ENCODE data around the gene C19orf25. TPM values are rescaled to one million over a fixed set of nuclear protein-coding genes. Genes with fewer than 3 reads are reported as not detected.

The C19orf25 gene
- total and polyA plus RNA-seq, 2 of the 13 experiments (the other 11 are each of a cell fraction or from before 2014, with no cell fraction given), result 14.2 to 32.4 TPM

- H3K27me3 ChIP-seq (ENCODE audit: control insufficient read depth in 1 of 2, insufficient read depth in 2 of 2, low read length in 2 of 2), result no peaks in the 10 kb centered on the region
- no peak for DNase-seq (ENCODE audit: low spot score)
- POLR2A ChIA-PET, result interaction anchor here (2.7 kb wide), 1 partner anchor 9 kb away, joined by 29 read pairs; the partner anchor contains the start of gene REEP6
- no TSS peak for BruUV-seq (replicated peaks)
- peaks cover 4% of the 10 kb centered on the region for H3K79me2 ChIP-seq (ENCODE audit: insufficient read depth, low read length)
- no peak for FAIRE-seq
- in situ Hi-C loops (cut with HindIII; ENCODE audit: extremely low pct_ligation_motif_present, low pct_unique_long_range_greater_than_20kb) (no loop called here), intact Hi-C loops (cut with micrococcal nuclease; ENCODE audit: unreplicated experiment) (no loop called here)
- no peak overlapping the region for H3K4me2 ChIP-seq (ENCODE audit: low read depth, low read length)
- WGBS (ENCODE audit: low lambda C conversion rate), result 94% methylated on average over 34 of the region's 77 CpGs
- H3K9ac ChIP-seq (ENCODE audit: insufficient read depth, low read depth, low read length), result no peak overlapping the region
- no peaks in the 10 kb centered on the region for H3K9me3 ChIP-seq (ENCODE audit: low read length)
- H3K4me3 ChIP-seq (replicated peaks in 1 of 3; ENCODE audit: insufficient read depth in 1 of 3, low read depth in 2 of 3, low read length in 3 of 3), result no peak overlapping the region
- TF ChIP-seq HNF4A (CRISPR knock-in tag; IDR thresholded peaks at IDR 0.05) (no peak), ZBTB33 (CRISPR knock-in tag; IDR thresholded peaks at IDR 0.05) (peak; percentile 81; the same call in 1 of the 2 replicates)
- no peaks in the 10 kb centered on the region for H3K36me3 ChIP-seq (replicated peaks in 1 of 2; ENCODE audit: control insufficient read depth in 1 of 2, insufficient read depth in 2 of 2, low read length in 2 of 2)
- peaks cover 33% of the 10 kb centered on the region for H3K4me1 ChIP-seq (ENCODE audit: insufficient read depth, low read length)
- no peak for ATAC-seq
- no peak overlapping the region for H2AFZ ChIP-seq (ENCODE audit: low read length)
- 0 out of 2 replicates have a peak, but pooled peaks cover 3% of the 10 kb centered on the region for H4K20me1 ChIP-seq (ENCODE audit: insufficient read depth, low read length)
- CTCF ChIA-PET (ENCODE audit: low intra/inter-chr PET ratio, low total read pairs), result no interaction called here
- H3K27ac ChIP-seq (ENCODE audit: extremely low read length, insufficient read depth, low read length), result no peak overlapping the region
Measured at GRCh38 chr19:1483131-1483978, 4.3 kb upstream of the C19orf25 start.

- H3K4me1 ChIP-seq (ENCODE audit: insufficient read depth, low read length), result peaks cover 40% of the 10 kb centered on the region
- ChIA-PET POLR2A (interaction anchor here (2.7 kb wide), 1 partner anchor 9 kb away, joined by 29 read pairs; the partner anchor contains the start of gene REEP6), CTCF (ENCODE audit: low intra/inter-chr PET ratio, low total read pairs) (no interaction called here)
- no peaks in the 10 kb centered on the region for H3K9me3 ChIP-seq (ENCODE audit: low read length)
- FAIRE-seq, result no peak
- no TSS peak for BruUV-seq (replicated peaks)
- DNase-seq (ENCODE audit: low spot score), result peak; percentile 35
- no peak overlapping the region for H3K9ac ChIP-seq (ENCODE audit: insufficient read depth, low read depth, low read length)
- H3K79me2 ChIP-seq (ENCODE audit: insufficient read depth, low read length), result peaks cover 9% of the 10 kb centered on the region
- no peak for ATAC-seq
- in situ Hi-C loops (cut with HindIII; ENCODE audit: extremely low pct_ligation_motif_present, low pct_unique_long_range_greater_than_20kb) (no loop called here), intact Hi-C loops (cut with micrococcal nuclease; ENCODE audit: unreplicated experiment) (no loop called here)
- H3K27me3 ChIP-seq (ENCODE audit: control insufficient read depth in 1 of 2, insufficient read depth in 2 of 2, low read length in 2 of 2), result no peaks in the 10 kb centered on the region
- no peak overlapping the region for H2AFZ ChIP-seq (ENCODE audit: low read length)
- 0 out of 2 replicates have a peak, but pooled peaks cover 3% of the 10 kb centered on the region for H4K20me1 ChIP-seq (ENCODE audit: insufficient read depth, low read length)
- no peak overlapping the region for H3K4me3 ChIP-seq (replicated peaks in 1 of 3; ENCODE audit: insufficient read depth in 1 of 3, low read depth in 2 of 3, low read length in 3 of 3)
- H3K4me2 ChIP-seq (ENCODE audit: low read depth, low read length), result no peak overlapping the region
- 92% methylated on average over 26 of the region's 37 CpGs for WGBS (ENCODE audit: low lambda C conversion rate)
- no peaks in the 10 kb centered on the region for H3K36me3 ChIP-seq (replicated peaks in 1 of 2; ENCODE audit: control insufficient read depth in 1 of 2, insufficient read depth in 2 of 2, low read length in 2 of 2)
- H3K27ac ChIP-seq (ENCODE audit: extremely low read length, insufficient read depth, low read length), result peak overlapping the region; percentile 40
- 0 out of 2 replicates have a peak, but pooled peaks have one; percentile 52 for TF ChIP-seq ADNP (CRISPR knock-in tag; IDR thresholded peaks at IDR 0.05)
- TF ChIP-seq ZSCAN12 (CRISPR knock-in tag; IDR thresholded peaks at IDR 0.05), result no peak
- TF ChIP-seq ZBTB7A (CRISPR knock-in tag; IDR thresholded peaks at IDR 0.05), result 0 out of 2 replicates have a peak, but pooled peaks have one; percentile 16
- peak; percentile 52; the same call in 1 of the 2 replicates for TF ChIP-seq SP4 (CRISPR knock-in tag; IDR thresholded peaks at IDR 0.05)
- TF ChIP-seq ZBTB33 (CRISPR knock-in tag; IDR thresholded peaks at IDR 0.05), result peak; percentile 98
- no peak for TF ChIP-seq GMEB2 (CRISPR knock-in tag; IDR thresholded peaks at IDR 0.05; ENCODE audit: low read depth)
- no peak for TF ChIP-seq ZNF749 (CRISPR knock-in tag; IDR thresholded peaks at IDR 0.05; ENCODE audit: borderline replicate concordance)
- peak; percentile 20; the same call in 1 of the 2 replicates for TF ChIP-seq RXRA (CRISPR knock-in tag; IDR thresholded peaks at IDR 0.05)
Measured at GRCh38 chr19:1482361-1483130, 3.5 kb upstream of the C19orf25 start.
